GM21526 (cell line): ENCODE measurements around the gene SIDT1.

ENCODE experiments used
- ATAC-seq: cut with Tn5 transposase; IDR thresholded peaks from one replicate; pipeline ENCODE4 v1.9.1; 2021; ENCODE audit warnings: moderate library complexity; ENCODE audit not compliant: unreplicated experiment, low FRiP score

The SIDT1 gene

DNA sequence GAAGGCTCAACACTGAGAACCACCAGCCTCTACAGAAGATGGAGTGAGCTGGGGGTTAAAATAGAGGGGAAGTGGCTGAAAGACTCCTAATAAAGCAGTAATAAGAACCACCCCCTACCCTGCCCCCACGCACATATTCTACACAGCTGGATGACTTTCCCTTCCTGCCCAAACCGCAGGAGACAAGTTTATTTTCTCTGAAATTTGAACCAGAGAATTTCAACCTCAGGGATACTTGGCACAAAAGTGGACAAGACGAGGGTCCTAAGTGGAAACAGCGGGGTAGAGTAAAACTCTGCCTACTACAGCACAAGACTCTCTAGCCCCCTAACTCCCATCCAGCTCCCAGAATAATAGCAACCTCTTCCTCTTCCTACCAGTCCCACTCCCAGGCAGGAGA, 135.7 kb downstream of the SIDT1 start:
- no peak for ATAC-seq

DNA sequence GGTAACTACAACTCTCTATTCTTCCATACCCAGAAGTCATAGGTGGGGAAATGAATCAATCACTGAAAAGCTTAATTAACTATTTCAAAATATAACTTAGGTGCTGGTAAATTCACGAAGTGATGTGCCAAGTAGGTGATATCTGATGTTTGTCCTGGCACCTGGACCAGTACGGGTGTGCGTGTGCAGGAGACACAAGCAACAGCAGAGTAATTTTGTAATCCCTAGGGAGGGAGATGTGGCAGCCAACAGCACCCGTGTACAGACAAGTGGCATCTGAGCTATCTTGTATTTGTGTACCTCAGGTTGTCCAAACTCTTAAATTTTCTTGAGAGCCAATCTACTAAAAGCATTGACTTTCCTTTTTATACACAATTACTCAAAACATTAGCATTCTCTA, 141.2 kb downstream of the SIDT1 start:
- no peak for ATAC-seq

DNA sequence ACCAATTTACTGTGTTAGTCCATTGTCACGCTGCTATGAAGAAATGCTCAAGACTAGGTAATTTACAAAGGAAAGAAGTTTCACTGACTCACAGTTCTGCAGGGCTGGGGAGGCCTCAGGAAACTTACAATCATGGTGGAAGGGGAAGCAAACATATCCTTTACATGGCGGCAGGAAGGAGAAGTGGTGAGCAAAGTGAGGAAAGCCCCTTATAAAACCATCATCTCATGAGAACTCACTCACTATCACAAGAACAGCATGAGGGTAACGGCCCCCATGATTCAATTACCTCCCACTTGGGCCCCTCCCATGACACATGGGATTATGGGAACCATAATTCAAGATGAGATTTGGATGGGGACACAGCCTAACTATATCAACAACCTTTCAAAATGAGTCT, 143.9 kb downstream of the SIDT1 start:
- no peak for ATAC-seq

DNA sequence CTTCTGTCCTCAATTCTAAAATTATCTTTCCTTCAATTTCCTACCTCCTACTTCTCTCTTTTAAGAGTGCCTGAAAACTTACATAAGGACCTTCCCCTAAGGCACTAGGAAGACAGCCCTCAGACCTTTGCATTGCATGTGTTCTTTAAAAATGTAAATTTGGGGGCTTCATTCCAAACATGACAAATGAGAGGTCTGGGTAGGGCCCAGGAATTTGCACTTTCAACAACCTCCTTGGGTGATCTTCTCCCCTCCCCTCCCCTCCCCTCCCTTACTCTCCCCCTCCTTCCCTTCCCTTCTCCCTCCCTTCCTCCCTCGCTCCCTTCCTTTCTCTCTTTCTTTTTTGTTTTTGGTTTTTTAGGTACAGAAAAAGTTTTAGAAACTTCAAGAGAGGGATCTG, 145.4 kb downstream of the SIDT1 start:
- ATAC-seq, result no peak

DNA sequence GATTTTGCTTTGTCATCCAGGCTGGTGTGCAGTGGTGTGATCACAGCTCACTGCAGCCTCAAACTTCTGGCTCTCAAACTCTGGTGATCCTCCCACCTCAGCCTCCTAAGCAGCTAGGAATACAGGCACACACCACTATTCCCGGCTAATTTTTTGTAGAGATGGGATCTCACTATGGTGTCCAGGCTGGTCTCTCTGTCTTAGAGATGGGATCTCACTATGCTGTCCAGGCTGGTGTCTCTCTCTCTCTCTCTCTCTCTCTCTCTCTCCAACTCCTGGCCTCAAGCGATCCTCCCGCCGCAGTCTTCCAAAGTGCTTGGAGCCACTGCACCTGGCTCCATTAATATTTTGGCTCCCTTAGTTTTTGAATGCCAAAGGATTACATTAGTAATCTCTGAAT, 146.4 kb downstream of the SIDT1 start:
- ATAC-seq, result no peak
